PC-3 (cell line): ENCODE measurements around the gene ATP8A2.

ENCODE experiments used
- EZH2 ChIP-seq: fragments of 300-600 bp; sonication (generic); IDR thresholded peaks from one replicate; pipeline ENCODE4 v1.6.1; 2017; ENCODE audit warnings: antibody characterized with exemption, mild to moderate bottlenecking, low read length; ENCODE audit not compliant: unreplicated experiment
- EZH2phosphoT487 ChIP-seq: fragments of 300-600 bp; sonication (generic); IDR thresholded peaks from 2 replicates; pipeline ENCODE4 v1.6.1; 2018; ENCODE audit warnings: mild to moderate bottlenecking, antibody characterized with exemption, low read length, borderline replicate concordance
- TF ChIP-seq, protein P1 (sequence below): fragments of 300-600 bp; sonication (generic); conservative IDR thresholded peaks from 2 replicates; pipeline ENCODE4 v1.5.1; 2017; ENCODE audit warnings: antibody characterized with exemption, low read depth, mild to moderate bottlenecking, low read length

DNA sequence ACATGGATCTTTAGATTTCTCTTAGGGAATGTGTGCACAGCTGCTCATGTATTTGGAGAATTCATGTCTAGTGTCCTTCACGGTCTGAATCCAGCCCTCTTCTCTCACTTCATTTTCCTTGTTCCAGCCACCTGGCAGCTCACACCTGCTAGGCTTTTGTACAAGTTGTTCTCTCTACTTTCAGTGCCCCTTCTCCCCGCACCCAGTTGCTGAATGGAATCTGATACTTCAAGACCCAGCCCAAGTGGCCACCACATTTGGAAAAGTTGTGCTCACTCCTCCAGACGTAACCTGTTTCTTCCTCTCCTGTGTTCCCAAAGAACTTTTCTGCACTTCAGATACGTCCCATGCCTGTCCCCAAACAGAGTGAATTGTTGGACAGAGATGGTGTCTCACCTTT, 444.5 kb downstream of the ATP8A2 start:
- TF ChIP-seq, protein P1, sequence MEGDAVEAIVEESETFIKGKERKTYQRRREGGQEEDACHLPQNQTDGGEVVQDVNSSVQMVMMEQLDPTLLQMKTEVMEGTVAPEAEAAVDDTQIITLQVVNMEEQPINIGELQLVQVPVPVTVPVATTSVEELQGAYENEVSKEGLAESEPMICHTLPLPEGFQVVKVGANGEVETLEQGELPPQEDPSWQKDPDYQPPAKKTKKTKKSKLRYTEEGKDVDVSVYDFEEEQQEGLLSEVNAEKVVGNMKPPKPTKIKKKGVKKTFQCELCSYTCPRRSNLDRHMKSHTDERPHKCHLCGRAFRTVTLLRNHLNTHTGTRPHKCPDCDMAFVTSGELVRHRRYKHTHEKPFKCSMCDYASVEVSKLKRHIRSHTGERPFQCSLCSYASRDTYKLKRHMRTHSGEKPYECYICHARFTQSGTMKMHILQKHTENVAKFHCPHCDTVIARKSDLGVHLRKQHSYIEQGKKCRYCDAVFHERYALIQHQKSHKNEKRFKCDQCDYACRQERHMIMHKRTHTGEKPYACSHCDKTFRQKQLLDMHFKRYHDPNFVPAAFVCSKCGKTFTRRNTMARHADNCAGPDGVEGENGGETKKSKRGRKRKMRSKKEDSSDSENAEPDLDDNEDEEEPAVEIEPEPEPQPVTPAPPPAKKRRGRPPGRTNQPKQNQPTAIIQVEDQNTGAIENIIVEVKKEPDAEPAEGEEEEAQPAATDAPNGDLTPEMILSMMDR, result no peak
- TF ChIP-seq EZH2 (no peak), EZH2phosphoT487 (no peak)
